Measurements from ENCODE around the gene RPL36. TPM values are rescaled to one million over a fixed set of nuclear protein-coding genes. Genes with fewer than 3 reads are reported as not detected.

The RPL36 gene
- total RNA-seq, 1 experiment from 2014 or later = 951 TPM

GRCh38 chr19:5661483-5661882, 28.6 kb upstream of the RPL36 start:
- H3K36me3 Mint-ChIP-seq (ENCODE audit: insufficient read depth, unreplicated experiment) = peaks cover 98% of the 10 kb centered on the region

GRCh38 chr19:5663904-5664303, 26.2 kb upstream of the RPL36 start:
- Histone ChIP-seq H3K4me1 (peaks cover 4% of the 10 kb centered on the region; the same call in 1 of the 2 replicates), H3K9me3 (no peaks in the 10 kb centered on the region), H3K27me3 (replicated peaks; ENCODE audit: control insufficient read depth, insufficient read depth, low read length) (no peaks in the 10 kb centered on the region), H3K36me3 (ENCODE audit: control insufficient read depth, insufficient read depth, low read length) (peaks cover 4% of the 10 kb centered on the region), H3K4me3 (ENCODE audit: low read depth, low read length) (no peak overlapping the region)
- H3K27me3 Mint-ChIP-seq (ENCODE audit: insufficient read depth, unreplicated experiment) = no peaks in the 10 kb centered on the region
- no TSS peak for BruUV-seq (replicated peaks)
- no peak for DNase-seq
- POLR2A ChIA-PET = no interaction called here
- intact Hi-C loops (cut with micrococcal nuclease; ENCODE audit: unreplicated experiment) = no loop called here
- H3K4me3 Mint-ChIP-seq (ENCODE audit: unreplicated experiment) = no peak overlapping the region
- H3K9me3 Mint-ChIP-seq (ENCODE audit: unreplicated experiment) = no peaks in the 10 kb centered on the region
- H3K4me1 Mint-ChIP-seq (ENCODE audit: low read depth, unreplicated experiment) = peaks cover 8% of the 10 kb centered on the region
- no peak for TF ChIP-seq CTCF (IDR thresholded peaks at IDR 0.05; ENCODE audit: insufficient read depth in 1 of 2, low read depth in 1 of 2, low read length in 1 of 2, severe bottlenecking in 1 of 2, unreplicated experiment in 1 of 2)
- CTCF ChIA-PET = no interaction called here
- no peak overlapping the region for H3K27ac Mint-ChIP-seq (ENCODE audit: unreplicated experiment)
- H3K36me3 Mint-ChIP-seq (ENCODE audit: insufficient read depth, unreplicated experiment) = peaks cover 96% of the 10 kb centered on the region

More at GRCh38 chr19:5661483-5661882, 28.6 kb upstream of the RPL36 start:
- DNase-seq = no peak
- Histone ChIP-seq H3K4me1 (no peaks in the 10 kb centered on the region), H3K27me3 (replicated peaks; ENCODE audit: control insufficient read depth, insufficient read depth, low read length) (no peaks in the 10 kb centered on the region), H3K36me3 (ENCODE audit: control insufficient read depth, insufficient read depth, low read length) (peaks cover 4% of the 10 kb centered on the region), H3K4me3 (ENCODE audit: low read depth, low read length) (no peak overlapping the region), H3K9me3 (no peaks in the 10 kb centered on the region)
- Mint-ChIP-seq H3K9me3 (ENCODE audit: unreplicated experiment) (no peaks in the 10 kb centered on the region), H3K27ac (ENCODE audit: unreplicated experiment) (no peak overlapping the region), H3K4me3 (ENCODE audit: unreplicated experiment) (no peak overlapping the region), H3K4me1 (ENCODE audit: low read depth, unreplicated experiment) (no peaks in the 10 kb centered on the region), H3K27me3 (ENCODE audit: insufficient read depth, unreplicated experiment) (no peaks in the 10 kb centered on the region)
- intact Hi-C loops (cut with micrococcal nuclease; ENCODE audit: unreplicated experiment) = no loop called here
- no TSS peak for BruUV-seq (replicated peaks)
- ChIA-PET POLR2A (no interaction called here), CTCF (no interaction called here)
- TF ChIP-seq CTCF (IDR thresholded peaks at IDR 0.05; ENCODE audit: insufficient read depth in 1 of 2, low read depth in 1 of 2, low read length in 1 of 2, severe bottlenecking in 1 of 2, unreplicated experiment in 1 of 2) = no peak

GRCh38 chr19:5664515-5664914, 25.6 kb upstream of the RPL36 start:
- intact Hi-C loops (cut with micrococcal nuclease; ENCODE audit: unreplicated experiment) = no loop called here
- BruUV-seq (replicated peaks) = no TSS peak
- peaks cover 4% of the 10 kb centered on the region for H3K36me3 ChIP-seq (ENCODE audit: control insufficient read depth, insufficient read depth, low read length)
- DNase-seq = no peak
- Mint-ChIP-seq H3K4me3 (ENCODE audit: unreplicated experiment) (no peak overlapping the region), H3K36me3 (ENCODE audit: insufficient read depth, unreplicated experiment) (peaks cover 96% of the 10 kb centered on the region), H3K27ac (ENCODE audit: unreplicated experiment) (no peak overlapping the region), H3K4me1 (ENCODE audit: low read depth, unreplicated experiment) (peaks cover 8% of the 10 kb centered on the region), H3K9me3 (ENCODE audit: unreplicated experiment) (no peaks in the 10 kb centered on the region), H3K27me3 (ENCODE audit: insufficient read depth, unreplicated experiment) (no peaks in the 10 kb centered on the region)
- CTCF ChIA-PET = interaction anchor here (0.6 kb wide), 1 partner anchor 458 kb away, joined by 3 read pairs; no protein-coding TSS in a partner anchor
- H3K4me3 ChIP-seq (ENCODE audit: low read depth, low read length) = no peak overlapping the region
- no peaks in the 10 kb centered on the region for H3K27me3 ChIP-seq (replicated peaks; ENCODE audit: control insufficient read depth, insufficient read depth, low read length)
- peaks cover 4% of the 10 kb centered on the region; the same call in 1 of the 2 replicates for H3K4me1 ChIP-seq
- no peaks in the 10 kb centered on the region for H3K9me3 ChIP-seq
- no peak for TF ChIP-seq CTCF (IDR thresholded peaks at IDR 0.05; ENCODE audit: insufficient read depth in 1 of 2, low read depth in 1 of 2, low read length in 1 of 2, severe bottlenecking in 1 of 2, unreplicated experiment in 1 of 2)
- POLR2A ChIA-PET = no interaction called here

Data from Caco-2 (cell line).